Lower leg skin (tissue), 3 donors: Measurements from ENCODE around the gene PLEKHM3.

Experiments used
- POLR2A ChIP-seq, 2 donors: fragments of 450-650 bp; IDR thresholded peaks; one replicate each; pipeline ENCODE4 v1.6.1; 2016 to 2017; ENCODE audit warnings: antibody characterized with exemption in 2 of 2, mild to moderate bottlenecking in 1 of 2, moderate library complexity in 1 of 2
- TF ChIP-seq, protein P1 (sequence below), 3 donors: fragments of 450-650 bp; IDR thresholded peaks; one replicate each; pipeline ENCODE4 v1.5.1; 2016; ENCODE audit warnings: antibody characterized with exemption in 3 of 3, mild to moderate bottlenecking in 3 of 3, moderate library complexity in 2 of 3

GRCh38 chr2:207919164-207919919, 106.0 kb downstream of the PLEKHM3 start:
- TF ChIP-seq, protein P1, sequence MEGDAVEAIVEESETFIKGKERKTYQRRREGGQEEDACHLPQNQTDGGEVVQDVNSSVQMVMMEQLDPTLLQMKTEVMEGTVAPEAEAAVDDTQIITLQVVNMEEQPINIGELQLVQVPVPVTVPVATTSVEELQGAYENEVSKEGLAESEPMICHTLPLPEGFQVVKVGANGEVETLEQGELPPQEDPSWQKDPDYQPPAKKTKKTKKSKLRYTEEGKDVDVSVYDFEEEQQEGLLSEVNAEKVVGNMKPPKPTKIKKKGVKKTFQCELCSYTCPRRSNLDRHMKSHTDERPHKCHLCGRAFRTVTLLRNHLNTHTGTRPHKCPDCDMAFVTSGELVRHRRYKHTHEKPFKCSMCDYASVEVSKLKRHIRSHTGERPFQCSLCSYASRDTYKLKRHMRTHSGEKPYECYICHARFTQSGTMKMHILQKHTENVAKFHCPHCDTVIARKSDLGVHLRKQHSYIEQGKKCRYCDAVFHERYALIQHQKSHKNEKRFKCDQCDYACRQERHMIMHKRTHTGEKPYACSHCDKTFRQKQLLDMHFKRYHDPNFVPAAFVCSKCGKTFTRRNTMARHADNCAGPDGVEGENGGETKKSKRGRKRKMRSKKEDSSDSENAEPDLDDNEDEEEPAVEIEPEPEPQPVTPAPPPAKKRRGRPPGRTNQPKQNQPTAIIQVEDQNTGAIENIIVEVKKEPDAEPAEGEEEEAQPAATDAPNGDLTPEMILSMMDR (IDR thresholded peaks at IDR 0.05), result no peak
- TF ChIP-seq POLR2A (IDR thresholded peaks at IDR 0.05), result no peak
